ENCODE results near the gene MRGPRX2. TPM values are rescaled to one million over a fixed set of nuclear protein-coding genes. Genes with fewer than 3 reads are reported as not detected.

The MRGPRX2 gene
- total RNA-seq, 2 donors from 2014 or later: not detected

GRCh38 chr11:19055016-19055415 lies 5.5 kb downstream of the MRGPRX2 start:
- Histone ChIP-seq H3K27me3 (no peaks in the 10 kb centered on the region), H3K27ac (no peak overlapping the region), H3K4me1 (no peaks in the 10 kb centered on the region), H3K9me3 (peaks cover 0 to 4% of the 10 kb centered on the region in 2 donors), H3K4me3 (no peak overlapping the region), H3K36me3 (no peaks in the 10 kb centered on the region)
- no peak for TF ChIP-seq CTCF (IDR thresholded peaks at IDR 0.05)
- no peak for DNase-seq (ENCODE audit: low spot score)

GRCh38 chr11:19053909-19054308 lies 6.6 kb downstream of the MRGPRX2 start:
- Histone ChIP-seq H3K9me3 (peaks cover 0 to 6% of the 10 kb centered on the region in 2 donors), H3K4me1 (no peaks in the 10 kb centered on the region), H3K36me3 (no peaks in the 10 kb centered on the region), H3K4me3 (no peak overlapping the region), H3K27ac (no peak overlapping the region), H3K27me3 (no peaks in the 10 kb centered on the region)
- no peak for TF ChIP-seq CTCF (IDR thresholded peaks at IDR 0.05)
- DNase-seq (ENCODE audit: low spot score): no peak

DNA sequence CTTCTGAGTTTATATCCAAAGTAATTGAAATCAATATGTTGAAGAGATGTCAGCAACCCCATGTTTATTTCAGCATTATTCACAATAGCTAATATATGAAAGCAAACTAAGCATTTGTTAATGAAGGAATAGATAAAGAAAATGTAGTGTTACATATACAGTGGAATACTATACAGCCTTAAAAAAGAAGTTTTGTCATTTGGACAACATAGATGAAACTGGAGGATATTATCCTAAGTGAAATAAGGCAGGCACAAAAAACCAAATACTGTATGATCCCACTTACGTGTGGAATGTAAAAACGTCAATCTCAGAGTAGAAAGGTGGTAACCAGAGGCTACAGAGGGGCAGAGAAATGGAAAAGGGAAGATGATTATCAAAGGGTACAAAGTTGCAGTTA lies 10.2 kb downstream of the MRGPRX2 start:
- H3K27me3 ChIP-seq: no peaks in the 10 kb centered on the region
- DNase-seq (ENCODE audit: low spot score): no peak
- H3K9me3 ChIP-seq: peaks cover 0 to 6% of the 10 kb centered on the region in 2 donors
- H3K4me1 ChIP-seq: no peaks in the 10 kb centered on the region
- TF ChIP-seq CTCF (IDR thresholded peaks at IDR 0.05): no peak
- no peak overlapping the region for H3K4me3 ChIP-seq
- H3K36me3 ChIP-seq: no peaks in the 10 kb centered on the region
- H3K27ac ChIP-seq: no peak overlapping the region

- Histone ChIP-seq H3K27ac (no peak overlapping the region), H3K4me3 (no peak overlapping the region), H3K27me3 (no peaks in the 10 kb centered on the region), H3K9me3 (peaks cover 0 to 6% of the 10 kb centered on the region in 2 donors), H3K4me1 (no peaks in the 10 kb centered on the region), H3K36me3 (no peaks in the 10 kb centered on the region)
- TF ChIP-seq CTCF (IDR thresholded peaks at IDR 0.05): no peak
- DNase-seq (ENCODE audit: low spot score): no peak
These were observed 11.2 kb downstream of the MRGPRX2 start for GRCh38 chr11:19049351-19049750.

- H3K27ac ChIP-seq: no peak overlapping the region
- peaks cover 0 to 10% of the 10 kb centered on the region in 2 donors for H3K9me3 ChIP-seq
- H3K4me1 ChIP-seq: no peaks in the 10 kb centered on the region
- no peaks in the 10 kb centered on the region for H3K27me3 ChIP-seq
- no peak for TF ChIP-seq CTCF (IDR thresholded peaks at IDR 0.05)
- no peak overlapping the region for H3K4me3 ChIP-seq
- DNase-seq (ENCODE audit: low spot score): no peak
- H3K36me3 ChIP-seq: no peaks in the 10 kb centered on the region
These were observed 20.5 kb downstream of the MRGPRX2 start for GRCh38 chr11:19040051-19040450.

DNA sequence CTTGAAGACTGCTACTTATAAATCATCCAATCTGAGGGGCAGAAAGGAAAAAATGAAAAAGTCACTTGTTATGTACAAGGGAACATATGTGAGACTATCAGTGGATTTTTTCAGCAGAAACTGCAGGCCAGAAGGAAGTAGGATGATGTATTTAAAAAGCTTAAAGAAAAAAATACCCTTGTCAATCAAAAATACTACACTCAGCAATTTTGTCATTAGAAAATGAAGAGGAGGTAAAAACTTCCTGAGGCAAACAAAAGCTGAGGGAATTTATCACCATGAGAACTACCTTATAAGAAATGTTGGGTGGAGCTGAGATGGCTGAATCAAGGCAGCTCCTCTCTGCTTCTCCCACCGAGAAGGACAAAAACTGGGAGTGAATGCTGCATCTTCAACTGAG lies 21.1 kb downstream of the MRGPRX2 start:
- Histone ChIP-seq H3K4me3 (no peak overlapping the region), H3K27ac (no peak overlapping the region), H3K27me3 (no peaks in the 10 kb centered on the region), H3K36me3 (no peaks in the 10 kb centered on the region), H3K4me1 (no peaks in the 10 kb centered on the region), H3K9me3 (peaks cover 0 to 10% of the 10 kb centered on the region in 2 donors)
- no peak for DNase-seq (ENCODE audit: low spot score)
- TF ChIP-seq CTCF (IDR thresholded peaks at IDR 0.05): no peak
